GDM1 (cell line): Measurements from ENCODE around the gene SLC6A7.

ENCODE experiments used
- DNase-seq: peaks from one replicate; lab custom pipeline; 2025; lab: John Stamatoyannopoulos, UW

Gene SLC6A7

GRCh38 chr5:150189728-150190502 is at the start of gene SLC6A7:
SLC6A7 (plus strand) TSS chr5:150190062; CDS start chr5:150190328, 266 bp downstream.
- DNase-seq, result no peak

DNA sequence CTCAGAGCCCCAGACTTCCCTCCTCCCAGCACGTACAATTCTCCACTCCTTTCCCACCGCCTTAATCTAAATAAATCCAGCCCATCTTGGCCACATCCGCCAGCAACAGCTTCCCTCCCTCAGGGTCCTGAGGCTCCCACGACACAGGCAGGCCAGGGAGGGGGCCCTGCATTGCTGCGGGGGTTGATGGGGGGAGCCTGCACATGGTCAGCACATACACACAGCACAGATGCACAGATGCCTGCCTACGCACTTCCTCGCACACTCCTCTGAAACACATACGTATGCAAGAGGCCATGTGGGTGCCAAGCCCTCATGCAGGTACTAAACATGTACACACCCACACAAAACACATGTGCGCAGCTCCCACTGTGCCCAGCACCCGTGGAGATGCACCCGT is 49.0 kb upstream of the SLC6A7 start:
- no peak for DNase-seq

DNA sequence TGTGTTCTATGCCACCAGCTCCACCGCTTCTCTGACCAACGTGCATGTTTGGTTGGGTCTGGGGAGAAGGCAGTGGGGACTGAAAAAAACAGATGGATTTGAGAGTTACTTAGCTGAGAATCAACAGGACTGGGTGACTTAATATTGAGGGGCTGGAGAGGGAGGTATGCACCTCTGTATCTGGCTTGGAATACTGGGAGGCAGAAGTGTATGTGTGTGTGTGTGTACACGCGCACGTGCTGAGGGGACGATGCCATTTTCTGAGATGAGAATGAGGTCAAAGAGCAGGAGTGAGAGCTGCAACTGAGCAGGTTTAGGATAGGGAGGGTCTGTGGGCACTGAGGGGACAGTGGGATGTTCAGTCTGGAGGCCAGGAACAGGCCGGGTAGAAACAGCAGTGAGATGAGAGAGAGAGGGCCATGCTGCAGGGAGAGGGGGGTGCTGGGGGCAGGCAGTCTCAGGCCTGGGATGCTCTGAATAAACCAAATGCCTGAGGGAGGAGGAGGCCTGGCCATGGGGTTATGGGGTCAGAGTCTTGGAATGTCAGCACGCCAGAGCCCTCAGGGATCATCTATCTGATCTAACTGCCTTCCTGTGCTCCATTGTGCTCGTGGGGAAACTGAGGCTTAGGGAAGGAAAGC is 48.2 kb upstream of the SLC6A7 start:
- no peak for DNase-seq

DNA sequence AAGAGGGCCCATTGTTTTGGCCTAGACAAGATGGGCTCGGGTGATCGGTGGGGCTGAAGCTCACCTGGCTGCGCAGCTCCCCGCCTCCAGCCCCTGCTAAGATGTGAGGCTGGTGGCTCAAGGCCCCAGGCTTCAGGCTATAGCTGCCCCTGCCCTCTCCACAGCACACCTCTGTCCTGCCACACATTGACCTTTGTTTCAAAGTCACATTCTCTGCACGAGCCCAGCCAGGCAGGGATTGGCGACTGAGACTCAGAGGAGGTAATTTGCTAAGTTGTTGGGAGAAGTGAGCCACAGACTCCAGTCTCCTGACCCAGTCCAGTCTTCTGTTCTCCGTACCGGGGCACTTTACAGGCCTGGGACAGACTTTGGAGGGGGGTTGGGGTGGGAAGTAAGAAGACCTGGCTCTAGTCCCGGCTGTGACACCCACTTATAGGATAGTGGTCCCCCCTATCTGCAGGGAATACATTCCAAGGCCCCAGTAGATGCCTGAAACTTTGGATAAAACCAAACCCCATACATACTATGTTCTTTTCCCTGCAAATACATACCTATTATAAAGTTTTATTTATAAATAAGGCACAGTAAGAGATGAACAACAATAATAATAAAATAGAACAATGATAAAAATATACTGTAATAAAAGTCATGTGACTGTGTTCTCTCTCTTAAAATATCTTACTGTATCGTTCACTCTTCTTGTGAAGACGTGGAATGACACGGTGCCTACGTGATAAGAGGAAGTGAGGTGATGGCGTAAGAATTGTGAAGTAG is 47.5 kb upstream of the SLC6A7 start:
- DNase-seq, result no peak

DNA sequence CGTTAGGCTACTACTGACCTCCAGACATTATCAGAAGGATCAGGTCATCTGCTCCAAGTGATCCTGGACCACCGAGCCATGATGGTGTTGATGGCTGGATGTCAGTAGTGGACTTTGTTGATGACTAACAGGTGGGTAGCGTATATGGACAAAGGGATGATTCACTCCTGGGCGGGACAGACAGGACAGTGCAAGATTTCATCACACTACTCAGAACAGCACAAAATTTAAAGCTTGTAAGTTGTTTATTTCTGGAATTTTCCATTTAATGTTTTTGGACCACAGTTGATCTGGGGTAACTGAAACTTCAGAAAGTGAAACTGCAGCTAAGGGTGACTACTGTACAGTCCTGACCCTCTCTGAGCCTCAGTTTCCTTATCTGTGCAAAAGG is 46.9 kb upstream of the SLC6A7 start:
- no peak for DNase-seq

- DNase-seq, result no peak
Measured at GRCh38 chr5:150143350-150144245, 46.3 kb upstream of the SLC6A7 start.

DNA sequence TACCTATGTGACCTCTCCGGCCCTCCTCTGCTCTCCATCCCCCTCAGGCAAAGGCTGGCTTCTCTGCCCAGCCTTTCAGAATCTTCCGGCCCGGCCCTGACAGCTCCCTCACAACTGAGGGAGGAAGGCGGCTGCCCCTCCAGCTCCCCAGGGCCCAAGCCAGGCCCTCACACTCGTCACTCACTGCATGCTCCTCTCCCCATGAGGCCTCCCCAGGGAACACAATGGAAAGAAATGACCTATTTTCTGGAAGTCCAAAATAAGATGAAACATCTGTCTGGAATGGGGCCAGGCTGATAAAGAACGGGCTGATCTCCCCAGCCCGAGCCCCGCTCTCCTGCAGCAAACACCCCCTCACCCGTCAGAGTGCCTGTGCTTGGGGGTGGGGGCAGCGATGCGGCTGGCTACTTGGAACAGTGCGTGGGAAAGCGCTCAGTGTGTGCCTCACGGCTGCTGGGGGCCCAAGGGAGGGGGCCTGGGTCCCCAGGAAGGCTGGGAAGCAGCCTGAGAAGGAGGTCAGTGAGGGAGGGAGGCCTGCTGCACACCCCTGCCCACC is 45.5 kb upstream of the SLC6A7 start:
- no peak for DNase-seq

GRCh38 chr5:150144879-150145278 is 45.0 kb upstream of the SLC6A7 start:
- DNase-seq, result no peak

GRCh38 chr5:150146235-150146634 is 43.6 kb upstream of the SLC6A7 start:
- no peak for DNase-seq

GRCh38 chr5:150146862-150147601 is 42.8 kb upstream of the SLC6A7 start:
- no peak for DNase-seq

DNA sequence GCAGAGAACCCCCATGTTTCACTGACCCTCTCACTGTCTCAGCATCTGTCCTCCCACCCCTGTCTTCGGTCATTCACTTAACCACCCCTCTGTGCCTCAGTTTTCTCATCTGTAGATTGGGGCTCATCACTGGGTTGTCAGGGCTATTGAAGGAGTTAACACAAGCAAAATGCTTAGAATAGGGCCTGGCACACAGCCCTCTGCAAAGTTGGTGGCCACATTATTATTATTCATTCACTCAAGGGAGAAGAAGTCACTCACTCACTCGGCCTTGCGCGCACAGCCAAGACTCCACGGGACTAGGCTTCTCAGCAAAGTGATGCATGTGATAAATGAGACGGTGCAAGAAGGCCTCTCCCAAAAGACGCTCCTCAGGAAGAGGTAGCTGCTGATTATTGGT is 42.2 kb upstream of the SLC6A7 start:
- no peak for DNase-seq

DNA sequence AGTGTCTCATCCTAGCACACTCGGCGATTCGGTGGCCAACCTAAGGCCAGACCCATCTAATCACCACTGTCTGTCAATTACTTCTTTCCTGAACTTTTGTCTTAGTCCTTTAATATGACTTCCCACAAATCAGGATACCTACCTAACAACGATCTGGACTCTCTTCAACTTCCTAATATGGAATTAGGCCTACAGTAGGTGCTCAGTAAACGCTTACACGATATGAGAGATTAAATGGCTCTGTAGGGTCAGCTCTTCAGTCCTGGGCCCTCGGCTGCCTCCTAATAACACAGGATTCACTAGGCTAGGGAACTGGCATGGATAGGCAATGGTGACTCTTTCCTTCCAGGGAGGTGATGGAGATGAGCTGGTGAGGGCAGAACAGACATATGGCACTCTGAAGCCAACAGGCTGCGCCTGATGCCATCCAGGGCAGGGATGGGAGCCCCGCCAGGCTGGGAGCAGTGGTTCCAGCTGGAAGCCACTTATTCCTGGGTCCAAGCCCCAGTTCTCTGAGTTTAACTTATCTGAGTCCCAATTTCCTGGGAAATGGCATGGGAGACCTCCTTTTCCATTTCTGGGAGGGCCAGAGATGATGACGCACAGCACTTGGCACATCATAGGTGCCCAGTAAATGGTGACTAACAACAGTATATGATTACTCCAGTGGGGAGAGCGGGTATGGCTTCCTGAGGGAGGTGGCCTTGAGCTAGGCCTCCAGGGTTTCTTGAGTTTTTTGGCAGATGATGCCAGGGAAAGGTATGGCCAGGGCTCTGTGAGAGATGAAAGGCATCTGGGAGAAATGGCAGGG is 41.5 kb upstream of the SLC6A7 start:
- no peak for DNase-seq

- DNase-seq, result no peak
Measured at GRCh38 chr5:150149618-150150017, 40.2 kb upstream of the SLC6A7 start.

DNA sequence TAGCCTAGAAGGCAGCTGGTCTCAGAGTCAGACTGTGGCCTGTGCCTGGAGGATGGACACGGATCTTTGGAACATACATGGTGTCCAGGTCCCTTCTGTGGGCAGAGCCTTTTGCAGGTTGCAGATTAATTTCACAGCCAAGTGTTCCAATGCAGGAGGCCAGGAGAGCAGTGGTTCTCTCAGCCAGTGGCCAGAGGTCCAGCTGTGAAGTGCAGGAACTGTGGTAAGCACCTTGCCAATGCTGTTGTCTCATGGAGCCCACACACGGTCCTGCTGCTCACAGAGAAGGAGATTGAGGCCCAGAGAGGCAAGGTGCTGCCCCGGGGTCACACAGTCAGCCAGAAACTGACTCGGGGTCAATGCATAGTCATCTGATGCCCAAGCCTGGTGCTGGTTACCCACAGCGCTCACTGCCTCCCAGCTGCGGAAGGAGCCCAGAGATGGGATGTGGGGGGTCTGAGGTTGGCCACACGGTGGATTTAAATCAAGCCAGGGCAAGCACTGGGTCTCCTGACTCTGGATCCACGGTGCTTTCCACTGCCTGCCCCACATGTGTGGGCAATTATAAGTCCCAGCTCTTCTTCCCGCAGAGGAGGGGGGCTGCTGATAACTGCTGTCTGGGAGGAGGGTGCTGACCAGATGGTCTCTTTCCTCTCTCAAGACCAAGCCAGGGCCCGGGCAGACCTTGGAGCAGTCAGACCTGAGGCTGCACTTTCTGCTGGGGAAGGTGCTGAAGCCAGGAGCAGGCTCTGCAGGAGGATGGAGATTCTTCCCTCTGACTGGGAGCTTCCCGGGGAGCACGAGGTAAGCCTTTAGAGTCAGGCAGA is 37.0 kb upstream of the SLC6A7 start:
- no peak for DNase-seq

- no peak for DNase-seq
Measured at GRCh38 chr5:150153483-150153882, 36.4 kb upstream of the SLC6A7 start.

DNA sequence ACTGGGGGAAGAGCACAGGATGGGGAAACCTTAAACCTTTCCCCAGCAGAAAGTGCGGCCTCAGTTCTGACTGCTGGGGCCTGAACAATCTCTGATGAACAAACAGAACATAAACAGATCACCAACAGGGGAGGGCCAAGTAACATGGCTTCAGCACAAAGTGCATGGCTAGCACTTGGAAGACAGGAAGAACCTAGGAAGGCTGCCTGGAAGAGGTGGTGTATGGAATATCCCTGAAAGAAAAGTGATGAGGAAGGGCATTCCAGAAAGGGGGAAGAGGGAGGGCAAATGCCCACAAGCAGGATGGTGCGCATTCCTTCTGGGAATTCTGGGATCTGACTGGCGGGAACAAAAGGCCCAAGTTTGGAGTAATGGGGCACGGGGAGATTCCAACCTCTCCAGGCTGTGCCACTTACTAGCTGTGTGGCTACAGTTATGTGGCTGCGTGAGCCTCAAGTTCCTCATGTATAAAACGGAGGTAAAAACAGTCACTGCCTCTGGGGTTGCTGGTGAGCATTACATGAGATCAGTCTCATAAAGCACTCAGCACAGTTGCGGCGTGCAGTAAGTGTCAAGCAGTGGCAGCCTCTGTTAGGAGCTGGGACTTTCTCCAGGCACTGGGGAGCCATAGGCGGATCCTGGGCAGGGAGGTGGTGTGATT is 35.8 kb upstream of the SLC6A7 start:
- DNase-seq, result no peak

- DNase-seq, result no peak
Measured at GRCh38 chr5:150154618-150155128, 35.2 kb upstream of the SLC6A7 start.

GRCh38 chr5:150155258-150156026 is 34.4 kb upstream of the SLC6A7 start, which contains the start of gene PDGFRB:
PDGFRB (minus strand) TSS chr5:150155845; CDS start chr5:150137047, 18,798 bp downstream.
- no peak for DNase-seq
